Measurements from ENCODE around the gene BOC.

DNA sequence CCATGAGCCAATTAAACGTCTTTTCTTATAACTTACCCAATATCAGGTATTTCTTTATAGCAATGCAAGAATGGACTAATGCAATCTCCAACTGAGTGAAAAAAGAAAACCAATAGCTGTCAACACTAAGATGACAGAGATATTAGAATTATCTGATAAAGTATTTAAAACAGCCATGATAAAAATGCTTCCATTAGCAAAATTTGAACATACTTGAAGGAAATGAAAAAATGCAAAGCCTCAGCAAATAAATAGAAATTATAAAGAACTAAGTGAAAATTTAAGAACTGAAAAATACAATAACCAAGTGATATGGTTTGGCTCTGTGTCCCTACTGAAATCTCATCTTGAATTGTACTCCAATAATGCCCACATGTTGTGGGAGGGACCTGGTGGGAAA lies 99.6 kb downstream of the BOC start:
- TF ChIP-seq, protein P1, sequence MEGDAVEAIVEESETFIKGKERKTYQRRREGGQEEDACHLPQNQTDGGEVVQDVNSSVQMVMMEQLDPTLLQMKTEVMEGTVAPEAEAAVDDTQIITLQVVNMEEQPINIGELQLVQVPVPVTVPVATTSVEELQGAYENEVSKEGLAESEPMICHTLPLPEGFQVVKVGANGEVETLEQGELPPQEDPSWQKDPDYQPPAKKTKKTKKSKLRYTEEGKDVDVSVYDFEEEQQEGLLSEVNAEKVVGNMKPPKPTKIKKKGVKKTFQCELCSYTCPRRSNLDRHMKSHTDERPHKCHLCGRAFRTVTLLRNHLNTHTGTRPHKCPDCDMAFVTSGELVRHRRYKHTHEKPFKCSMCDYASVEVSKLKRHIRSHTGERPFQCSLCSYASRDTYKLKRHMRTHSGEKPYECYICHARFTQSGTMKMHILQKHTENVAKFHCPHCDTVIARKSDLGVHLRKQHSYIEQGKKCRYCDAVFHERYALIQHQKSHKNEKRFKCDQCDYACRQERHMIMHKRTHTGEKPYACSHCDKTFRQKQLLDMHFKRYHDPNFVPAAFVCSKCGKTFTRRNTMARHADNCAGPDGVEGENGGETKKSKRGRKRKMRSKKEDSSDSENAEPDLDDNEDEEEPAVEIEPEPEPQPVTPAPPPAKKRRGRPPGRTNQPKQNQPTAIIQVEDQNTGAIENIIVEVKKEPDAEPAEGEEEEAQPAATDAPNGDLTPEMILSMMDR (IDR thresholded peaks at IDR 0.05; ENCODE audit: insufficient read depth, low read depth, low read length): no peak
- TF ChIP-seq EZH2 (IDR thresholded peaks at IDR 0.05; ENCODE audit: insufficient read depth, low read length): no peak
